IMR-90 (cell line): ENCODE data around the gene LONRF3. TPM values are rescaled to one million over a fixed set of nuclear protein-coding genes. Genes with fewer than 3 reads are reported as not detected.

Experiments used
- ATAC-seq: fragments of 200-7000 bp; cut with Tn5 transposase; 2 replicates; pipeline ENCODE4 v1.9.1; 2020; ENCODE audit warnings: low read depth, mild to moderate bottlenecking, moderate library complexity
- BruUV-seq: library from RNA; stranded (reverse); fragments of 400-500 nt; replicated peaks from 2 replicates; lab custom pipeline; 2021; lab: Mats Ljungman, UMichigan
- CTCF ChIA-PET: fragments of 300-600 bp; formaldehyde crosslinking; extraction: SDS; loops from one replicate; lab custom pipeline; 2021; ENCODE audit warnings: antibody characterized with exemption; lab: Yijun Ruan, JAX
- POLR2A ChIA-PET: fragments of 300-600 bp; sonication (Branson Sonifier 250); formaldehyde crosslinking; loops from one replicate; lab custom pipeline; 2022; ENCODE audit warnings: antibody characterized with exemption; ENCODE audit not compliant: unreplicated experiment; lab: Charles Lee
- DNase-seq: peaks from one replicate; pipeline ENCODE4 v3.0.0; 2013
- H2AFZ ChIP-seq: replicated peaks from 2 replicates; pipeline ENCODE3; 2013; ENCODE audit warnings: low read length, mild to moderate bottlenecking; ENCODE audit not compliant: poor library complexity
- H2AK5ac ChIP-seq: 2 replicates; pipeline ENCODE4 v1.6.1; 2013; ENCODE audit warnings: low read depth, low read length, inconsistent platforms
- H2AK9ac ChIP-seq: replicated peaks from 2 replicates; pipeline ENCODE3; 2013; ENCODE audit warnings: mild to moderate bottlenecking, low read depth, low read length, moderate library complexity; ENCODE audit not compliant: poor library complexity
- H2BK120ac ChIP-seq: 2 replicates; pipeline ENCODE4 v1.6.1; 2013; ENCODE audit warnings: low read depth, low read length, inconsistent platforms
- H2BK15ac ChIP-seq: 3 replicates; pipeline ENCODE4 v1.6.1; 2013; ENCODE audit warnings: low read depth, low read length, inconsistent platforms
- H2BK20ac ChIP-seq: 2 replicates; pipeline ENCODE4 v1.6.1; 2013; ENCODE audit warnings: low read depth, mild to moderate bottlenecking, inconsistent platforms, low read length, moderate library complexity
- H2BK5ac ChIP-seq: 2 replicates; pipeline ENCODE4 v1.6.1; 2013; ENCODE audit warnings: mild to moderate bottlenecking, low read depth, low read length, inconsistent platforms; ENCODE audit not compliant: poor library complexity, severe bottlenecking
- H3K14ac ChIP-seq: replicated peaks from 2 replicates; pipeline ENCODE4 v1.6.1; 2013; ENCODE audit warnings: low read depth, low read length, inconsistent platforms
- H3K18ac ChIP-seq: 2 replicates; pipeline ENCODE4 v1.6.1; 2013; ENCODE audit warnings: low read depth, low read length, control low read depth
- H3K23ac ChIP-seq: 2 replicates; pipeline ENCODE4 v1.6.1; 2013; ENCODE audit warnings: low read depth, low read length, inconsistent platforms
- H3K27ac ChIP-seq: 2 replicates; pipeline ENCODE4 v1.5.1; 2013; ENCODE audit warnings: mild to moderate bottlenecking, control low read depth, low read length; ENCODE audit not compliant: insufficient read depth
- H3K27me3 ChIP-seq: 2 replicates; pipeline ENCODE4 v1.6.1; 2013; ENCODE audit warnings: low read length; ENCODE audit not compliant: control insufficient read depth, insufficient read depth
- H3K36me3 ChIP-seq: 2 replicates; pipeline ENCODE4 v1.6.1; 2013; ENCODE audit warnings: low read length, mixed read lengths; ENCODE audit not compliant: control insufficient read depth, insufficient read depth
- H3K4ac ChIP-seq: 2 replicates; pipeline ENCODE4 v1.6.1; 2013; ENCODE audit warnings: low read depth, low read length, inconsistent platforms
- H3K4me1 ChIP-seq: 2 replicates; pipeline ENCODE4 v1.6.1; 2013; ENCODE audit warnings: low read length, mixed read lengths; ENCODE audit not compliant: control insufficient read depth, insufficient read depth
- H3K4me2 ChIP-seq: 2 replicates; pipeline ENCODE4 v1.6.1; 2013; ENCODE audit warnings: low read depth, mild to moderate bottlenecking, control low read depth, low read length, moderate library complexity
- H3K4me3 ChIP-seq: 2 replicates; pipeline ENCODE4 v1.5.1; 2013; ENCODE audit warnings: low read depth, mild to moderate bottlenecking, control low read depth, low read length, moderate library complexity; ENCODE audit not compliant: insufficient read depth
- H3K56ac ChIP-seq: 2 replicates; pipeline ENCODE4 v1.6.1; 2013; ENCODE audit warnings: low read length, inconsistent platforms; ENCODE audit not compliant: insufficient read depth; ENCODE audit errors: extremely low read depth
- H3K79me1 ChIP-seq, 2 experiments: 2 replicates each; pipeline ENCODE4 v1.6.1; 2013; ENCODE audit warnings: low read length in 2 of 2, inconsistent platforms in 1 of 2, low read depth in 1 of 2
- H3K9ac ChIP-seq: 2 replicates; pipeline ENCODE4 v1.6.1; 2013; ENCODE audit warnings: low read depth, low read length, control low read depth
- H3K9me1 ChIP-seq: 2 replicates; pipeline ENCODE4 v1.6.1; 2013; ENCODE audit warnings: low read length, inconsistent platforms; ENCODE audit not compliant: insufficient read depth
- H3K9me3 ChIP-seq: 2 replicates; pipeline ENCODE4 v1.6.1; 2013; ENCODE audit warnings: low read length; ENCODE audit not compliant: control insufficient read depth, insufficient read depth
- H4K20me1 ChIP-seq: 2 replicates; pipeline ENCODE4 v1.6.1; 2013; ENCODE audit warnings: low read length, inconsistent platforms; ENCODE audit not compliant: insufficient read depth
- H4K5ac ChIP-seq: 2 replicates; pipeline ENCODE4 v1.6.1; 2013; ENCODE audit warnings: mild to moderate bottlenecking, low read depth, low read length, control low read depth
- H4K8ac ChIP-seq, 2 experiments: 2 replicates each; pipeline ENCODE4 v1.6.1; 2013; ENCODE audit warnings: low read depth in 2 of 2, low read length in 2 of 2, control low read depth in 1 of 2, inconsistent platforms in 1 of 2
- H4K91ac ChIP-seq: 2 replicates; pipeline ENCODE4 v1.6.1; 2013; ENCODE audit warnings: low read depth, low read length, inconsistent platforms; ENCODE audit not compliant: insufficient read depth
- CEBPB ChIP-seq: IDR thresholded peaks from 2 replicates; pipeline ENCODE4 v1.6.1; 2012; ENCODE audit warnings: low read depth, low read length, improper control_type of control experiment
- CTCF ChIP-seq: conservative IDR thresholded peaks from 2 replicates; pipeline ENCODE4 v1.5.1; 2012; ENCODE audit warnings: mild to moderate bottlenecking, low read depth, low read length, improper control_type of control experiment
- FOS ChIP-seq: fragments of 150-350 bp; IDR thresholded peaks from 2 replicates; pipeline ENCODE4 v1.6.1; 2016; ENCODE audit warnings: low read depth, low read length
- MAFK ChIP-seq: IDR thresholded peaks from 2 replicates; pipeline ENCODE4 v1.6.1; 2012; ENCODE audit warnings: low read depth, low read length, improper control_type of control experiment
- MAZ ChIP-seq: IDR thresholded peaks from 2 replicates; pipeline ENCODE4 v1.6.1; 2012; ENCODE audit warnings: low read depth, mild to moderate bottlenecking, low read length, improper control_type of control experiment, moderate library complexity, borderline replicate concordance
- POLR2A ChIP-seq: IDR thresholded peaks from 2 replicates; pipeline ENCODE4 v1.6.1; 2012; ENCODE audit warnings: mild to moderate bottlenecking, low read depth, low read length
- RAD21 ChIP-seq: IDR thresholded peaks from 2 replicates; pipeline ENCODE4 v1.6.1; 2012; ENCODE audit warnings: low read length, improper control_type of control experiment
- RCOR1 ChIP-seq: IDR thresholded peaks from 2 replicates; pipeline ENCODE4 v1.6.1; 2012; ENCODE audit warnings: mild to moderate bottlenecking, low read length, improper control_type of control experiment; ENCODE audit not compliant: insufficient replicate concordance
- WGBS, 2 experiments: methylation state at CpG; one replicate each; pipeline versions ENCODE4 v1.1.5 to v1.1.7; 2013; ENCODE audit warnings: missing lambda C conversion rate in 2 of 2; ENCODE audit not compliant: insufficient read length in 1 of 2; ENCODE audit errors: extremely low coverage in 2 of 2; 5-methylcytosine and 5-hydroxymethylcytosine counted together
- dilution Hi-C: fragments of 300-500 bp; cut with HindIII; formaldehyde crosslinking; loops from one replicate; pipeline ENCODE4 v1.14.3; 2018; ENCODE audit warnings: low sequenced_read_pairs; ENCODE audit not compliant: unreplicated experiment
- in situ Hi-C: fragments of 300-500 bp; cut with MboI; formaldehyde crosslinking; loops from 3 replicates; pipeline ENCODE4 v1.14.3; 2019; ENCODE audit warnings: low sequenced_read_pairs, inconsistent platforms, mixed read lengths
- intact Hi-C: fragments of 100-400 bp; cut with micrococcal nuclease; formaldehyde crosslinking; loops from 2 replicates; pipeline ENCODE4 v1.10.0; 2022
- polyA plus RNA-seq, 3 experiments: library from polyadenylated mRNA; depleted of rRNA; stranded (reverse); fragments of >200 nt; gene quantifications; 2 replicates each; pipeline ENCODE4 v1.2.3, GENCODE V29; 2012; ENCODE audit warnings: low replicate concordance in 1 of 3
- total RNA-seq: library from RNA; depleted of rRNA; stranded (reverse); fragments of >200 nt; gene quantifications from 2 replicates; pipeline ENCODE4 v1.2.3, GENCODE V29; 2012

LONRF3 gene
- total and polyA plus RNA-seq, 2 of the 4 experiments (the other 2 are of a cell fraction) = not detected

GRCh38 chrX:118983513-118983912 is 9.1 kb downstream of the LONRF3 start:
- Histone ChIP-seq H3K9me3 (no peaks in the 10 kb centered on the region), H2BK15ac (no peak overlapping the region), H3K4ac (no peak overlapping the region), H3K18ac (no peak overlapping the region), H2AK5ac (no peak overlapping the region), H3K36me3 (no peaks in the 10 kb centered on the region), H2BK120ac (no peak overlapping the region), H3K14ac (no peak overlapping the region), H3K79me1 (no peaks in the 10 kb centered on the region), H4K91ac (no peak overlapping the region), H2AK9ac (no peak overlapping the region), H2AFZ (no peak overlapping the region), H3K27me3 (peaks cover 17% of the 10 kb centered on the region), H3K4me1 (no peaks in the 10 kb centered on the region), H3K27ac (no peak overlapping the region), H4K8ac (no peak overlapping the region), H3K23ac (no peak overlapping the region), H3K4me3 (no peak overlapping the region), H3K56ac (no peak overlapping the region), H3K9me1 (no peaks in the 10 kb centered on the region), H4K20me1 (no peaks in the 10 kb centered on the region), H2BK5ac (no peak overlapping the region), H4K5ac (no peak overlapping the region), H3K4me2 (no peak overlapping the region), H3K9ac (no peak overlapping the region), H2BK20ac (no peak overlapping the region)
- ChIA-PET POLR2A (no interaction called here), CTCF (no interaction called here)
- dilution Hi-C loops (no loop called here), in situ Hi-C loops (no loop called here), intact Hi-C loops (no loop called here)
- BruUV-seq = no TSS peak
- TF ChIP-seq RAD21 (no peak), POLR2A (no peak), RCOR1 (no peak), CEBPB (no peak), CTCF (no peak), MAFK (no peak), MAZ (no peak), FOS (no peak)
- ATAC-seq (no peak), DNase-seq (no peak)
- WGBS, 2 experiments = no CpG with 5 or more reads among the region's 6 CpGs
